ENCODE data around the gene PHLDB3.

DNA sequence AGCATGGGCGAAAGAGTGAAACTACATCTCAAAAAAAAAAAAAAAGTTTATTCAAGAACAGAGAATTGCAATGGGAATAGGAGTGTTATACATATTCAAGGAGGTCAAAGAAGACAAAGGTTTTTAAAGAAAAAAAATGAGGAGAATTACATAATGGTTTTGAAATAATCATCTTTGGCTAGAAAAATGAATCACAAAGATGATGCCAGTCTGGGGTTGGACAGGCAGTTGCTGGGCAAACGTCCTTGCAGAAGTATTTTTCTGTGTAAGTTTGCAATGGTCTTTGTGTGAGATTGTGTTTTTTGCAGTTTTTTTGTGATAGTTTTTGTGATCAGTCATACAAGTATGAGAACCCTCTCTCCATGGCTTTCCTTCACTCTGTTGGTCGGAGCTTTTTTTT is 62.8 kb downstream of the PHLDB3 start:
- no peak for TF ChIP-seq SP1 (IDR thresholded peaks at IDR 0.05)
- no peak for TF ChIP-seq SP1 (CRISPR knock-in tag; IDR thresholded peaks at IDR 0.05)
- TF ChIP-seq GTF3A (CRISPR knock-in tag; conservative IDR thresholded peaks at IDR 0.05): no peak
- TF ChIP-seq, protein P1, sequence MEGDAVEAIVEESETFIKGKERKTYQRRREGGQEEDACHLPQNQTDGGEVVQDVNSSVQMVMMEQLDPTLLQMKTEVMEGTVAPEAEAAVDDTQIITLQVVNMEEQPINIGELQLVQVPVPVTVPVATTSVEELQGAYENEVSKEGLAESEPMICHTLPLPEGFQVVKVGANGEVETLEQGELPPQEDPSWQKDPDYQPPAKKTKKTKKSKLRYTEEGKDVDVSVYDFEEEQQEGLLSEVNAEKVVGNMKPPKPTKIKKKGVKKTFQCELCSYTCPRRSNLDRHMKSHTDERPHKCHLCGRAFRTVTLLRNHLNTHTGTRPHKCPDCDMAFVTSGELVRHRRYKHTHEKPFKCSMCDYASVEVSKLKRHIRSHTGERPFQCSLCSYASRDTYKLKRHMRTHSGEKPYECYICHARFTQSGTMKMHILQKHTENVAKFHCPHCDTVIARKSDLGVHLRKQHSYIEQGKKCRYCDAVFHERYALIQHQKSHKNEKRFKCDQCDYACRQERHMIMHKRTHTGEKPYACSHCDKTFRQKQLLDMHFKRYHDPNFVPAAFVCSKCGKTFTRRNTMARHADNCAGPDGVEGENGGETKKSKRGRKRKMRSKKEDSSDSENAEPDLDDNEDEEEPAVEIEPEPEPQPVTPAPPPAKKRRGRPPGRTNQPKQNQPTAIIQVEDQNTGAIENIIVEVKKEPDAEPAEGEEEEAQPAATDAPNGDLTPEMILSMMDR (CRISPR knock-in tag; IDR thresholded peaks at IDR 0.05): no peak
- no peak for TF ChIP-seq MATR3 (CRISPR knock-in tag; IDR thresholded peaks at IDR 0.05)
